GM12872 (cell line): Measurements from ENCODE around the gene SYS1.

Experiments
- CTCF ChIP-seq: IDR thresholded peaks from 3 replicates; pipeline ENCODE4 v1.5.1; 2011; ENCODE audit warnings: low read depth, mild to moderate bottlenecking, low read length, moderate library complexity; ENCODE audit not compliant: insufficient read depth

Gene SYS1

GRCh38 chr20:45362804-45363610 lies at the start of gene SYS1:
TSS of gene SYS1 (plus strand) at chr20:45363156. CDS start at chr20:45363532, 376 bp downstream.
- peak; percentile 87 for TF ChIP-seq CTCF

GRCh38 chr20:45313943-45314342 lies 49.0 kb upstream of the SYS1 start:
- no peak for TF ChIP-seq CTCF

GRCh38 chr20:45315672-45316071 lies 47.3 kb upstream of the SYS1 start:
- TF ChIP-seq CTCF = no peak

- TF ChIP-seq CTCF = no peak
Measured at GRCh38 chr20:45316150-45317080, 46.5 kb upstream of the SYS1 start.

GRCh38 chr20:45317826-45318225 lies 45.1 kb upstream of the SYS1 start:
- TF ChIP-seq CTCF = no peak

GRCh38 chr20:45318386-45318939 lies 44.5 kb upstream of the SYS1 start:
- TF ChIP-seq CTCF = no peak

GRCh38 chr20:45318948-45319347 lies 44.0 kb upstream of the SYS1 start:
- no peak for TF ChIP-seq CTCF
